Neural progenitor cell (in vitro differentiated cells): ENCODE data around the gene FXR1. TPM values are rescaled to one million over a fixed set of nuclear protein-coding genes. Genes with fewer than 3 reads are reported as not detected.

Experiments
- DNase-seq: peaks from one replicate; pipeline ENCODE4 v3.0.0-alpha.2; 2016; ENCODE audit warnings: low spot score
- H2AFZ ChIP-seq: fragments of 200-600 bp; sonication (generic); replicated peaks from 2 replicates; pipeline ENCODE4 v1.6.1; 2016; ENCODE audit warnings: antibody characterized with exemption
- H3F3A ChIP-seq: fragments of 200-600 bp; sonication (generic); 2 replicates; pipeline ENCODE4 v1.6.1; 2016; ENCODE audit warnings: antibody characterized with exemption, low read depth
- H3K27ac ChIP-seq: fragments of 200-600 bp; sonication (generic); 2 replicates; pipeline ENCODE4 v1.5.1; 2016; ENCODE audit warnings: mild to moderate bottlenecking
- H3K27me3 ChIP-seq: fragments of 200-600 bp; sonication (generic); 2 replicates; pipeline ENCODE4 v1.6.1; 2016; ENCODE audit warnings: mild to moderate bottlenecking, moderate library complexity
- H3K36me3 ChIP-seq: fragments of 200-600 bp; sonication (generic); 2 replicates; pipeline ENCODE4 v1.5.1; 2016
- H3K4me1 ChIP-seq: fragments of 200-600 bp; sonication (generic); 2 replicates; pipeline ENCODE4 v1.6.1; 2016; ENCODE audit warnings: mixed run types
- H3K4me2 ChIP-seq: fragments of 200-600 bp; sonication (generic); 2 replicates; pipeline ENCODE4 v1.6.1; 2016
- H3K4me3 ChIP-seq: fragments of 200-600 bp; sonication (generic); 2 replicates; pipeline ENCODE4 v1.5.1; 2016
- H3K79me2 ChIP-seq: fragments of 200-600 bp; sonication (generic); 2 replicates; pipeline ENCODE4 v1.6.1; 2016; ENCODE audit warnings: low read depth
- H3K9ac ChIP-seq: fragments of 200-600 bp; sonication (generic); 2 replicates; pipeline ENCODE4 v1.6.1; 2016
- H3K9me3 ChIP-seq: fragments of 200-600 bp; sonication (generic); 2 replicates; pipeline ENCODE4 v1.5.1; 2016; ENCODE audit warnings: low read depth
- H4K20me1 ChIP-seq: fragments of 200-600 bp; sonication (generic); 2 replicates; pipeline ENCODE4 v1.6.1; 2016; ENCODE audit warnings: low read depth
- H3K27ac Mint-ChIP-seq: 3 replicates; pipeline ENCODE4 v1.8.0; 2021; ENCODE audit warnings: mixed read lengths
- H3K27me3 Mint-ChIP-seq: 2 replicates; pipeline ENCODE4 v1.8.0; 2022; ENCODE audit warnings: low read depth, mild to moderate bottlenecking, inconsistent platforms, moderate library complexity, mixed read lengths; ENCODE audit not compliant: insufficient read depth
- H3K36me3 Mint-ChIP-seq: 3 replicates; pipeline ENCODE4 v1.8.0; 2021; ENCODE audit warnings: mixed read lengths
- H3K4me1 Mint-ChIP-seq: 3 replicates; pipeline ENCODE4 v1.8.0; 2021; ENCODE audit warnings: mixed read lengths
- H3K4me3 Mint-ChIP-seq: 3 replicates; pipeline ENCODE4 v1.8.0; 2021; ENCODE audit warnings: mild to moderate bottlenecking, moderate library complexity, mixed read lengths
- H3K9me3 Mint-ChIP-seq: 3 replicates; pipeline ENCODE4 v1.8.0; 2020; ENCODE audit warnings: mixed read lengths
- EZH2 ChIP-seq: fragments of 200-600 bp; sonication (generic); IDR thresholded peaks from 2 replicates; pipeline ENCODE4 v1.6.1; 2017; ENCODE audit warnings: antibody characterized with exemption, mild to moderate bottlenecking, moderate library complexity
- EZH2phosphoT487 ChIP-seq: fragments of 200-600 bp; sonication (generic); IDR thresholded peaks from 2 replicates; pipeline ENCODE4 v1.6.1; 2017; ENCODE audit warnings: antibody characterized with exemption
- total RNA-seq: library from RNA; depleted of rRNA; stranded (reverse); fragments of >200 nt; gene quantifications from 2 replicates; pipeline ENCODE4 v1.2.3, GENCODE V29; 2015; ENCODE audit warnings: low replicate concordance
- TF ChIP-seq, protein P1 (sequence below): fragments of 200-600 bp; sonication (generic); IDR thresholded peaks from 2 replicates; pipeline ENCODE4 v1.5.1; 2017; ENCODE audit warnings: antibody characterized with exemption, mild to moderate bottlenecking

Gene FXR1
- total RNA-seq, 1 donor from 2014 or later: 412 TPM

GRCh38 chr3:180875124-180875698, 37.3 kb upstream of the FXR1 start:
- Mint-ChIP-seq H3K36me3 (no peaks in the 10 kb centered on the region), H3K4me3 (no peak overlapping the region), H3K27me3 (peaks cover 2% of the 10 kb centered on the region), H3K27ac (no peak overlapping the region), H3K4me1 (no peaks in the 10 kb centered on the region), H3K9me3 (no peaks in the 10 kb centered on the region)
- no peaks in the 10 kb centered on the region for H3K9me3 ChIP-seq
- H4K20me1 ChIP-seq: no peaks in the 10 kb centered on the region
- no peaks in the 10 kb centered on the region for H3K79me2 ChIP-seq
- H3F3A ChIP-seq: no peaks in the 10 kb centered on the region
- no peak overlapping the region for H3K4me2 ChIP-seq
- H3K27ac ChIP-seq: no peak overlapping the region
- no peak for DNase-seq
- H3K4me1 ChIP-seq: no peaks in the 10 kb centered on the region
- no peak overlapping the region for H3K9ac ChIP-seq
- no peaks in the 10 kb centered on the region for H3K36me3 ChIP-seq
- no peaks in the 10 kb centered on the region for H3K27me3 ChIP-seq
- TF ChIP-seq, protein P1, sequence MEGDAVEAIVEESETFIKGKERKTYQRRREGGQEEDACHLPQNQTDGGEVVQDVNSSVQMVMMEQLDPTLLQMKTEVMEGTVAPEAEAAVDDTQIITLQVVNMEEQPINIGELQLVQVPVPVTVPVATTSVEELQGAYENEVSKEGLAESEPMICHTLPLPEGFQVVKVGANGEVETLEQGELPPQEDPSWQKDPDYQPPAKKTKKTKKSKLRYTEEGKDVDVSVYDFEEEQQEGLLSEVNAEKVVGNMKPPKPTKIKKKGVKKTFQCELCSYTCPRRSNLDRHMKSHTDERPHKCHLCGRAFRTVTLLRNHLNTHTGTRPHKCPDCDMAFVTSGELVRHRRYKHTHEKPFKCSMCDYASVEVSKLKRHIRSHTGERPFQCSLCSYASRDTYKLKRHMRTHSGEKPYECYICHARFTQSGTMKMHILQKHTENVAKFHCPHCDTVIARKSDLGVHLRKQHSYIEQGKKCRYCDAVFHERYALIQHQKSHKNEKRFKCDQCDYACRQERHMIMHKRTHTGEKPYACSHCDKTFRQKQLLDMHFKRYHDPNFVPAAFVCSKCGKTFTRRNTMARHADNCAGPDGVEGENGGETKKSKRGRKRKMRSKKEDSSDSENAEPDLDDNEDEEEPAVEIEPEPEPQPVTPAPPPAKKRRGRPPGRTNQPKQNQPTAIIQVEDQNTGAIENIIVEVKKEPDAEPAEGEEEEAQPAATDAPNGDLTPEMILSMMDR: no peak
- TF ChIP-seq EZH2phosphoT487 (no peak), EZH2 (no peak)
- no peak overlapping the region for H3K4me3 ChIP-seq
- H2AFZ ChIP-seq: no peak overlapping the region

GRCh38 chr3:180881065-180881801, 31.2 kb upstream of the FXR1 start:
- Histone ChIP-seq H3K4me3 (no peak overlapping the region), H3K27ac (no peak overlapping the region), H2AFZ (peak overlapping the region; percentile 87), H3K79me2 (no peaks in the 10 kb centered on the region), H3K27me3 (no peaks in the 10 kb centered on the region), H3F3A (no peaks in the 10 kb centered on the region), H3K9ac (no peak overlapping the region), H3K4me2 (no peak overlapping the region), H3K4me1 (no peaks in the 10 kb centered on the region), H4K20me1 (no peaks in the 10 kb centered on the region), H3K9me3 (no peaks in the 10 kb centered on the region), H3K36me3 (no peaks in the 10 kb centered on the region)
- Mint-ChIP-seq H3K36me3 (no peaks in the 10 kb centered on the region), H3K9me3 (no peaks in the 10 kb centered on the region), H3K27me3 (peaks cover 6% of the 10 kb centered on the region), H3K4me3 (no peak overlapping the region), H3K4me1 (no peaks in the 10 kb centered on the region), H3K27ac (no peak overlapping the region)
- TF ChIP-seq EZH2: no peak
- TF ChIP-seq, protein P1: no peak
- TF ChIP-seq EZH2phosphoT487: no peak
- DNase-seq: no peak

DNA sequence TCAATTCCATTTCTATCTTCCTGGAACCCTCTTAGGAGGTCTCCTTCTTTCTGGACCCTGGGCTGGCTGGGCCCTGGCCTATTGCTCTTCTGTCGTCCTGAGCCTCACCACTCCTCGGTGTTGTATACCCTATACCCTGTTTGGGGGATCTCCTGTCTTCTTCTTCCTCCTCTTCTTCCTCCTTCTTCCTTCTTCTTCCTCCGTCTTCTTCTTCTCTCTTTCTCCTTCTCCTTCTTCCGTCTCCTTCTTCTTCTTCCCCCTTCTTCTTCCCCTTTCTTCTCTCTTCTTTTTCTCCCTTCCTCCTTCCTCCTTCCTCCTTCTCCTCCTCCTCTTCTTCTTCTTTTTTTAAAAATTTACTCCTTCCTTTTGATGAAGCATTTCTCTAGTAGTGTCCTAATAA, 30.4 kb upstream of the FXR1 start:
- Mint-ChIP-seq H3K4me3 (no peak overlapping the region), H3K9me3 (no peaks in the 10 kb centered on the region), H3K27me3 (peaks cover 6% of the 10 kb centered on the region), H3K36me3 (no peaks in the 10 kb centered on the region), H3K4me1 (no peaks in the 10 kb centered on the region), H3K27ac (no peak overlapping the region)
- H4K20me1 ChIP-seq: no peaks in the 10 kb centered on the region
- DNase-seq: no peak
- no peak overlapping the region for H3K9ac ChIP-seq
- no peaks in the 10 kb centered on the region for H3K27me3 ChIP-seq
- no peak overlapping the region for H2AFZ ChIP-seq
- no peak overlapping the region for H3K27ac ChIP-seq
- no peaks in the 10 kb centered on the region for H3K36me3 ChIP-seq
- H3K9me3 ChIP-seq: no peaks in the 10 kb centered on the region
- no peaks in the 10 kb centered on the region for H3K79me2 ChIP-seq
- TF ChIP-seq, protein P1: no peak
- no peak for TF ChIP-seq EZH2phosphoT487
- TF ChIP-seq EZH2: no peak
- no peaks in the 10 kb centered on the region for H3F3A ChIP-seq
- H3K4me1 ChIP-seq: no peaks in the 10 kb centered on the region
- no peak overlapping the region for H3K4me3 ChIP-seq
- no peak overlapping the region for H3K4me2 ChIP-seq
